GM23248 (cell line): ENCODE data around the gene SPINT2. TPM values are rescaled to one million over a fixed set of nuclear protein-coding genes. Genes with fewer than 3 reads are reported as not detected.
"Not testable (repeated sequence)": the region's sequence is repeated elsewhere in the genome, so short reads cannot be mapped to it uniquely, and the experiment has no call there.

ENCODE experiments used
- DNase-seq: peaks from one replicate; pipeline ENCODE4 v3.0.0-alpha.2; 2015
- H2AFZ ChIP-seq: fragments of 200-600 bp; sonication (generic); 2 replicates; pipeline ENCODE4 v1.6.1; 2016; ENCODE audit warnings: antibody characterized with exemption
- H3F3A ChIP-seq: fragments of 200-600 bp; sonication (generic); 2 replicates; pipeline ENCODE4 v1.6.1; 2016; ENCODE audit warnings: mild to moderate bottlenecking, antibody characterized with exemption, mixed run types; ENCODE audit not compliant: insufficient read depth
- H3K27ac ChIP-seq: fragments of 200-600 bp; sonication (generic); 2 replicates; pipeline ENCODE4 v1.5.1; 2016; ENCODE audit warnings: mild to moderate bottlenecking
- H3K27me3 ChIP-seq: fragments of 200-600 bp; sonication (generic); replicated peaks from 2 replicates; pipeline ENCODE4 v1.6.1; 2016; ENCODE audit warnings: mild to moderate bottlenecking; ENCODE audit not compliant: insufficient read depth
- H3K36me3 ChIP-seq: fragments of 200-600 bp; sonication (generic); 2 replicates; pipeline ENCODE4 v1.6.1; 2016; ENCODE audit warnings: low read depth, mild to moderate bottlenecking
- H3K4me1 ChIP-seq: fragments of 200-600 bp; sonication (generic); 2 replicates; pipeline ENCODE4 v1.6.1; 2016; ENCODE audit warnings: mild to moderate bottlenecking; ENCODE audit not compliant: insufficient read depth
- H3K4me2 ChIP-seq: fragments of 200-600 bp; sonication (generic); one replicate; pipeline ENCODE4 v1.6.1; 2016; ENCODE audit warnings: mild to moderate bottlenecking; ENCODE audit not compliant: unreplicated experiment
- H3K4me3 ChIP-seq: fragments of 200-600 bp; sonication (generic); 2 replicates; pipeline ENCODE4 v1.5.1; 2016; ENCODE audit warnings: mild to moderate bottlenecking
- H3K79me2 ChIP-seq: fragments of 200-600 bp; sonication (generic); 2 replicates; pipeline ENCODE4 v1.6.1; 2016; ENCODE audit warnings: mild to moderate bottlenecking; ENCODE audit not compliant: insufficient read depth
- H3K9ac ChIP-seq: fragments of 200-600 bp; sonication (generic); 2 replicates; pipeline ENCODE4 v1.6.1; 2016; ENCODE audit warnings: mild to moderate bottlenecking
- H3K9me2 ChIP-seq: fragments of 200-600 bp; sonication (generic); 2 replicates; pipeline ENCODE4 v1.6.1; 2016; ENCODE audit warnings: mixed run types, mild to moderate bottlenecking, moderate library complexity; ENCODE audit not compliant: insufficient read depth
- H3K9me3 ChIP-seq: fragments of 200-600 bp; sonication (generic); one replicate; pipeline ENCODE4 v1.6.1; 2017; ENCODE audit warnings: low read depth
- H4K20me1 ChIP-seq: fragments of 200-600 bp; sonication (generic); 2 replicates; pipeline ENCODE4 v1.6.0; 2016; ENCODE audit not compliant: insufficient read depth
- EZH2 ChIP-seq: fragments of 200-600 bp; sonication (generic); IDR thresholded peaks from 2 replicates; pipeline ENCODE4 v1.6.1; 2018; ENCODE audit warnings: antibody characterized with exemption, mild to moderate bottlenecking; ENCODE audit not compliant: insufficient read depth, poor library complexity, severe bottlenecking
- EZH2phosphoT487 ChIP-seq: fragments of 200-600 bp; sonication (generic); IDR thresholded peaks from 2 replicates; pipeline ENCODE4 v1.6.1; 2018; ENCODE audit warnings: antibody characterized with exemption, moderate library complexity, mild to moderate bottlenecking, low read depth; ENCODE audit not compliant: insufficient read depth
- WGBS, 2 experiments: methylation state at CpG; one replicate each; pipeline ENCODE4 v1.1.6; 2015 to 2017; ENCODE audit warnings: low lambda C conversion rate in 2 of 2, low coverage in 1 of 2; ENCODE audit errors: missing lambda C conversion rate in 2 of 2; 5-methylcytosine and 5-hydroxymethylcytosine counted together
- in situ Hi-C: fragments of 300-500 bp; cut with MboI; formaldehyde crosslinking; loops from 2 replicates; pipeline ENCODE4 v1.15.0; 2020
- polyA plus RNA-seq: library from polyadenylated mRNA; unstranded; fragments of >200 nt; fragmentation: Nextera tagmentation; extraction: Ambion mirVana; gene quantifications from 2 replicates; pipeline ENCODE4 v1.2.1, GENCODE V29; 2016
- total RNA-seq: library from RNA; depleted of rRNA; stranded (reverse); fragments of >200 nt; shearing (Covaris generic); gene quantifications from 2 replicates; pipeline ENCODE4 v1.2.3, GENCODE V29; 2014

Gene SPINT2
- total and polyA plus RNA-seq, 2 experiments from 2014 or later, result 3.2 to 9.3 TPM

DNA sequence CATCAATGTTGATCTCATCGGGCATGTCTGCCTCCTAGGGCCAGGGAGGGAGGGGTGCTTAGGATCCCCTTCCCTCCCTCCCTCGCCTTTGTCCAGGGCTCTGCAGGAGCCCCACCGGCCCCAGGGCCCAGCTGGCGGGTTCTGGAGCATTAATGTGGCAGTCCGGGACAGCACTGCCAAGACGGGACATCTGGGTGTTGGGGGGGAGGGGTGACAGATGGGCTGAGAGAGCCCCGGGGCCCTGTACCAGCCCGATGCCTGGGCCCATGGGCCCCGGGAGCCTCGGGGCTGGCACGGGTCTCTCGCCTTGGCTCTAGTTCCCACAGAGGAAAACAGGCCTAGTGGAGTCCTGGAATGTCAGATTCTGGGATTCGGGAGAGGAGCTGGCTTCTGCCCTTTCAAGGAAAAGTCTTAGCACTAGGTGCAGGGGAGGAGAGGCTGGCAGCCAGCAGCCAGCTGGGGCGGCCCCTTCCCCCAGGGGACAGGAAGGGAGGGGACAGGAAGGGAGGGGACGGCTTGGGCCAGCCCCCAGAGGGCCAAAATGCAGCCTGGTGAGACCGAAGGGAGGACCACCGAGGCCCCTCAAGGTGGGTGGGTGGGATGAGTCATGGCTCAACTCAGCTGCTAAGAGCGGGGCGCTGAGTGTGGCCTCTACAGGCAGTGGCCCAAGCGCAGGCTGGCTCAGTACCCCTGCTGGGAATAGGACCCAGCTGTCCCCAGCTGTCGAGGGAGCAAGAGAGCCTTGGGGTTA is 11.3 kb upstream of the SPINT2 start:
- Histone ChIP-seq H3K9me2 (no peaks in the 10 kb centered on the region), H3K4me2 (no peak overlapping the region), H3K79me2 (no peaks in the 10 kb centered on the region), H3K4me3 (no peak overlapping the region), H3K9me3 (no peaks in the 10 kb centered on the region), H4K20me1 (no peaks in the 10 kb centered on the region), H2AFZ (no peak overlapping the region), H3K27me3 (peaks cover 3% of the 10 kb centered on the region), H3K9ac (no peak overlapping the region), H3K4me1 (peaks cover 12% of the 10 kb centered on the region), H3F3A (no peaks in the 10 kb centered on the region), H3K27ac (no peak overlapping the region), H3K36me3 (no peaks in the 10 kb centered on the region)
- in situ Hi-C loops, result loop anchor here (5.0 kb wide), 1 partner anchor 79 kb away; no protein-coding TSS in a partner anchor
- 45 to 50% methylated on average over 18 to 21 of the region's 21 CpGs for WGBS, 2 experiments
- no peak for TF ChIP-seq EZH2
- TF ChIP-seq EZH2phosphoT487, result no peak
- no peak for DNase-seq

- TF ChIP-seq EZH2phosphoT487 (no peak), EZH2 (no peak)
- WGBS, 2 experiments, result 79 to 86% methylated on average over 5 of the region's 5 CpGs
- no peak for DNase-seq
- Histone ChIP-seq H3K27ac (no peak overlapping the region), H3F3A (no peaks in the 10 kb centered on the region), H3K4me1 (peaks cover 12% of the 10 kb centered on the region), H4K20me1 (no peaks in the 10 kb centered on the region), H3K4me3 (no peak overlapping the region), H3K4me2 (no peak overlapping the region), H3K27me3 (peaks cover 3% of the 10 kb centered on the region), H3K79me2 (no peaks in the 10 kb centered on the region), H3K9me3 (no peaks in the 10 kb centered on the region), H3K9ac (no peak overlapping the region), H2AFZ (no peak overlapping the region), H3K36me3 (no peaks in the 10 kb centered on the region), H3K9me2 (no peaks in the 10 kb centered on the region)
- in situ Hi-C loops, result loop anchor here (5.0 kb wide), 1 partner anchor 79 kb away; no protein-coding TSS in a partner anchor
Observed at GRCh38 chr19:38253788-38254187, 10.6 kb upstream of the SPINT2 start.

DNA sequence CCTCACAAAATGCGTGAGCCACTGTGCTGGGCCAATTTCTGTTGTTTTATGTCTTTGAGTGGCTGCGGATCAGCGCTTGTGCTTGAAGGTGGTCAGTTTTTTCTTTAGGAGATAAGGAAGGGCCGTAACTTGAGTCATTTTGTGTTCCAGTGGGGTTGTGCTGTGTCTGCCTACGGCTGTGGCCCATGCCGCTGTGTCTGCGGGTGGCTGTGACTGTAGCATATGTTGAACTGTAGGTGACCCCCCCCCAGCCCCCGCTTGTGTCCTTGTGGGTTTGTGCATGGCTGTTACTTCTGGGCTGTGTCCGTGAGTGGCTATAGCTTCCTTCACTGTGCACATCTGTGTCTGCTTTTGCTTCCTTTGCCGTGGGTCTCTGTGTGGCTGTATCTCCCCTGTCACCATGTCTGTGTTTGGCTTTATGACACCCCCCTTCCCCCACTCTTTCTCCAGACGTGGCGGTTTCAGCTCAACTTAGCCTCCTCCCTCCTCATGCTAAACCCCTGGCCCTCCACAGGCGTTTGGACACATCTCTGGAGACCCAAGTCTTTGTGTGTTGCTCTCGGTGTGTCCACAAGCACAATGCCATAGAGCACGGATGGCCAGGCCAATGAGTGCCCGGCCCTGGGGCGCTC is 8.9 kb upstream of the SPINT2 start:
- Histone ChIP-seq H3K4me3 (no peak overlapping the region; the same call in 1 of the 2 replicates), H4K20me1 (no peaks in the 10 kb centered on the region), H3K4me2 (peak overlapping the region; percentile 46), H2AFZ (no peak overlapping the region), H3K36me3 (no peaks in the 10 kb centered on the region), H3K9me2 (no peaks in the 10 kb centered on the region), H3K79me2 (no peaks in the 10 kb centered on the region), H3K9me3 (no peaks in the 10 kb centered on the region), H3K27ac (no peak overlapping the region), H3K27me3 (peaks cover 3% of the 10 kb centered on the region), H3K4me1 (peaks cover 12% of the 10 kb centered on the region), H3K9ac (no peak overlapping the region), H3F3A (no peaks in the 10 kb centered on the region)
- in situ Hi-C loops, result no loop called here
- 58 to 63% methylated on average over 16 to 17 of the region's 17 CpGs for WGBS, 2 experiments
- TF ChIP-seq EZH2phosphoT487 (no peak), EZH2 (no peak)
- no peak for DNase-seq

DNA sequence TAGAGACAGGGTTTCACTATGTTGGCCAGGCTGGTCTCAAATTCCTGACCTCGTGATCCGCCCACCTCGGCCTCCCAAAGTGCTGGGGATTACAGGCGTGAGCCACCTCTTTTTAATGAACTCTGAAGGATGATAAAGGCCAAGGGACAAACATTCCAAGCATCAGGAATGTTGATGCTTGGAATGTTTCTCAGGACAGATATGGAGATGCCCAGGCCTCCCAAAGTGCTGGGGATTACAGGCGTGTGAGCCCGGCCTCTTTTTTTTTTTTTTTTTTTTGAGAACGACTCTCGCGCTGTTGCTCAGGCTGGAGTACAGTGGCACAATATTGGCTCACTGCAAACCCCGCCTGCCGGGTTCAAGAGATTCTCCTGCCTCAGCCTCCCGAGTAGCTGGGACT is 2.4 kb upstream of the SPINT2 start:
- peaks cover 14% of the 10 kb centered on the region; the same call in 1 of the 2 replicates for H3F3A ChIP-seq

More for the DNA sequence above, 2.4 kb upstream of the SPINT2 start:
- H3K27ac ChIP-seq, H3K9me2 ChIP-seq, H3K4me2 ChIP-seq, H3K36me3 ChIP-seq, DNase-seq, H3K9ac ChIP-seq, in situ Hi-C loops, H3K4me3 ChIP-seq, H3K9me3 ChIP-seq, H2AFZ ChIP-seq, H3K27me3 ChIP-seq, H4K20me1 ChIP-seq, H3K79me2 ChIP-seq: not testable (repeated sequence)
- 87 to 89% methylated on average over 8 to 12 of the region's 12 CpGs for WGBS, 2 experiments
- peaks cover 12% of the 10 kb centered on the region for H3K4me1 ChIP-seq
